DLD1 (cell line): ENCODE measurements around the gene IL13.
"Not testable (repeated sequence)": the region's sequence is repeated elsewhere in the genome, so short reads cannot be mapped to it uniquely, and the experiment has no call there.

Experiments used
- in situ Hi-C: cut with HindIII; loops from 2 replicates; pipeline ENCODE4 v1.10.0; 2017; ENCODE audit warnings: low sequenced_read_pairs

The IL13 gene

GRCh38 chr5:132688536-132689339 lies 30.8 kb downstream of the IL13 start:
- in situ Hi-C loops: no loop called here

DNA sequence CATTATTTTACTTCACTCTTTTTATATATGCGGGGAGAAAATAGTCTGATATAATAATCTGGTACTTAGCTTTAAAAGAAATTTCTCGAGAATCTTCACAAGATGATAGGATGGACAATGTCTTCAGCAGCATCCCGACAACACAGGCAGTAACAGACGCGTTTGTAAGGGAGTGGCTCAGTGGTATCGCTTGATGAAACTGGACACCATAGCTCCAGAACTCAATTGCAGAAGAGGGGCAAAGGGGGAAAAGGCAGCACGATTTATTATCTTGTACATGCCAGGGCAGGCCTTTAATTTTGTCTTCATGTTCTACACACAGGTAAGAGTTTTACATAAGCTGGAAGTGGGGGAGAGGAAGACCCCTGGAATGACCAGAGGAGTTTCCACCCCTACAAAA lies 31.5 kb downstream of the IL13 start:
- in situ Hi-C loops: no loop called here

DNA sequence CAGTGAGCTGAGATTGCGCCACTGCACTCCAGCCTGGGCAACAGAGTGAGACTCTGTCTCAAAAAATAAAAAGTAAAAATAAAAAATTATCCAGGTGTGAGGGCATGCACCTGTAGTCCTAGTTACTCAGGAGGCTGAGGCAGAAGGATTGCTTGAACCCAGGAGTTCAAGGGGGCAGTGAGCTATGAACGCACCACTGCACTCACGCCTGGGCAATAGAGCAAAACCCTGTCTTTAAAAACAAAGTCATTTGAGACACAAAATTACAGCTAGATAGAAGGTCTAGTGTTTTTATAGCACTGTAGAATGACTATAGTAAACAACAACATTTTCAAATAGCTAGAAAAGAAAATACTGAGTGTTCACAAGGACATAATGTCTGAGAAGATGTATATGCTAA lies 32.2 kb downstream of the IL13 start:
- in situ Hi-C loops: no loop called here

GRCh38 chr5:132691755-132692631 lies 34.0 kb downstream of the IL13 start:
- in situ Hi-C loops: not testable (repeated sequence)

GRCh38 chr5:132692632-132692967 lies 34.6 kb downstream of the IL13 start:
- in situ Hi-C loops: no loop called here

- in situ Hi-C loops: no loop called here
Observed at GRCh38 chr5:132695956-132696355, 38.0 kb downstream of the IL13 start.

GRCh38 chr5:132704875-132705274 lies 46.9 kb downstream of the IL13 start:
- in situ Hi-C loops: no loop called here

- in situ Hi-C loops: no loop called here
Observed at GRCh38 chr5:132708645-132709044, 50.7 kb downstream of the IL13 start.
